PC-9 (cell line): ENCODE measurements around the gene DPEP2.

Experiments used
- EZH2 ChIP-seq: fragments of 200-600 bp; sonication (generic); IDR thresholded peaks from 2 replicates; pipeline ENCODE4 v1.8.0; 2017; ENCODE audit warnings: antibody characterized with exemption, low read depth
- TF ChIP-seq, protein P1 (sequence below): fragments of 200-600 bp; sonication (generic); conservative IDR thresholded peaks from 2 replicates; pipeline ENCODE4 v1.6.1; 2017; ENCODE audit warnings: mixed run types, antibody characterized with exemption, mild to moderate bottlenecking, moderate library complexity

GRCh38 chr16:68015681-68016080, 16.4 kb upstream of the DPEP2 start, which contains the start of gene DPEP2NB:
- TF ChIP-seq, protein P1, sequence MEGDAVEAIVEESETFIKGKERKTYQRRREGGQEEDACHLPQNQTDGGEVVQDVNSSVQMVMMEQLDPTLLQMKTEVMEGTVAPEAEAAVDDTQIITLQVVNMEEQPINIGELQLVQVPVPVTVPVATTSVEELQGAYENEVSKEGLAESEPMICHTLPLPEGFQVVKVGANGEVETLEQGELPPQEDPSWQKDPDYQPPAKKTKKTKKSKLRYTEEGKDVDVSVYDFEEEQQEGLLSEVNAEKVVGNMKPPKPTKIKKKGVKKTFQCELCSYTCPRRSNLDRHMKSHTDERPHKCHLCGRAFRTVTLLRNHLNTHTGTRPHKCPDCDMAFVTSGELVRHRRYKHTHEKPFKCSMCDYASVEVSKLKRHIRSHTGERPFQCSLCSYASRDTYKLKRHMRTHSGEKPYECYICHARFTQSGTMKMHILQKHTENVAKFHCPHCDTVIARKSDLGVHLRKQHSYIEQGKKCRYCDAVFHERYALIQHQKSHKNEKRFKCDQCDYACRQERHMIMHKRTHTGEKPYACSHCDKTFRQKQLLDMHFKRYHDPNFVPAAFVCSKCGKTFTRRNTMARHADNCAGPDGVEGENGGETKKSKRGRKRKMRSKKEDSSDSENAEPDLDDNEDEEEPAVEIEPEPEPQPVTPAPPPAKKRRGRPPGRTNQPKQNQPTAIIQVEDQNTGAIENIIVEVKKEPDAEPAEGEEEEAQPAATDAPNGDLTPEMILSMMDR = no peak
- TF ChIP-seq EZH2 = no peak
